IPS-20b (cell line): ENCODE measurements around the gene FAM114A1.

Source experiments
- H3K27ac ChIP-seq: one replicate; pipeline ENCODE4 v1.5.1; 2013; ENCODE audit warnings: low read length
- H3K27me3 ChIP-seq: 2 replicates; pipeline ENCODE4 v1.6.1; 2013; ENCODE audit warnings: mild to moderate bottlenecking, low read length, inconsistent platforms; ENCODE audit not compliant: insufficient read depth
- H3K36me3 ChIP-seq: 2 replicates; pipeline ENCODE4 v1.6.1; 2013; ENCODE audit warnings: low read depth, mild to moderate bottlenecking, inconsistent platforms, low read length, moderate library complexity; ENCODE audit not compliant: insufficient read depth
- H3K4me1 ChIP-seq: 2 replicates; pipeline ENCODE4 v1.6.1; 2013; ENCODE audit warnings: mild to moderate bottlenecking, control low read depth, inconsistent platforms, low read length, moderate library complexity; ENCODE audit not compliant: insufficient read depth
- H3K4me3 ChIP-seq: 2 replicates; pipeline ENCODE4 v1.5.1; 2013; ENCODE audit warnings: mild to moderate bottlenecking, low read length, inconsistent platforms
- H3K9ac ChIP-seq: 2 replicates; pipeline ENCODE4 v1.6.1; 2013; ENCODE audit warnings: low read depth, mild to moderate bottlenecking, inconsistent platforms, low read length, moderate library complexity
- H3K9me3 ChIP-seq: 2 replicates; pipeline ENCODE4 v1.6.1; 2013; ENCODE audit warnings: mild to moderate bottlenecking, low read depth, low read length, inconsistent platforms; ENCODE audit not compliant: insufficient read depth

Gene FAM114A1

DNA sequence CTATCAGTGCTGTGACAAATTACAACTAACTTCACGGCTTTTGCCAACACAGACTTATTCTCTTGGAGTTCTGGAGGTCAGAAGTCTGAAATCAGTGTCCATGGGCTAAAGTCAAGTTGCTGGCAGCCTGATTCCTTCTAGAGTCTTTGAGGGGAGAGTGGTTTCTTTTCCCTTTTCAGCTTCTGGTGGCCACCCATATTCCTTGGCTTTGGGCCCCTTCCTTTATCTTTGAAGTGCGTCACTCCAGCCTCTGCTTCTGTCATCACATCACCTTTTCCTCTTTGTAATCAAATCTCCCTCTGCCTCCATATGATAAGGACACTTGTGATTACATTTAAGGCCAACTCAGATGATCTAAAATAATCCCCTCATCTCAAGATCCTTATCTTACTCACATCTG lies 9.0 kb downstream of the FAM114A1 start:
- Histone ChIP-seq H3K27ac (no peak overlapping the region), H3K4me3 (no peak overlapping the region), H3K4me1 (no peaks in the 10 kb centered on the region), H3K9ac (no peak overlapping the region), H3K9me3 (no peaks in the 10 kb centered on the region), H3K27me3 (no peaks in the 10 kb centered on the region), H3K36me3 (no peaks in the 10 kb centered on the region)

DNA sequence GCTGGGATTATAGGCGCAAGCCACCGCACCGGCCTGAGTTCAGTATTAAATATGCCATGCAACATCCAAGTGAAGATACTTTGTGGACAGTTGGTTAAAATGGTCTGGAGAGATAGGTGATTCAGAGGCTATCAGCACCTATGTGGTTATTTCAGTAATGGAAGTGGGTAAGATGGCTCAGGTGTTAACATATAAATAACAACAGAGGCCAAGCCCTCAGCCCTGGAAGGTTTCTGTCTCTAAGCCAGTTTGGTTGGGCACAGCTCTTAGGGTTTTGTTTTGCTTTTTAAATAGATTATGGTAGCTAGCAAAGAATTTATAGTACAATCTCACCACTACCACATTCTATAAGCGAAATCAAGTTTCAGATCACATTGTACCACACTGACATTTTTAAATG lies 16.6 kb downstream of the FAM114A1 start:
- Histone ChIP-seq H3K27me3 (no peaks in the 10 kb centered on the region), H3K27ac (no peak overlapping the region), H3K36me3 (no peaks in the 10 kb centered on the region), H3K4me1 (peaks cover 6% of the 10 kb centered on the region), H3K9me3 (no peaks in the 10 kb centered on the region), H3K9ac (no peak overlapping the region), H3K4me3 (no peak overlapping the region)

DNA sequence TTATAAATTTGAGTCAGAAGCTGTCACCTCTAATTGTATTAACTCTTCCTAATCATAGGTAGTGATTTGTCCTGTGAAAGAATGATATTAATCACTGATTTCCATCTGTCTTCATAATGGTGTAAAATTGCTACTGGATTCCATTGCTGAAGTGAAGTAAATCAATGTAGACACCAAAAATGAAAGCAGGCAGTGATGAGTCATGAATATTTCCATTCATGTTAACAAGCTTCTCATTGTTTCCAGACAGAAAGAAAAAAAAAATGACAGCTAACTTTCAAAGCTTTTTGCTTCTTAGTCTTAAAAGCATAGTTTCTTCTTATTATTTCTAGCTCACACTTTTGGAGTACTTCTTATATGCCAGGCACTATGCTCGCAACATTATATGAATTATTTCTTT lies 21.5 kb downstream of the FAM114A1 start:
- no peak overlapping the region for H3K4me3 ChIP-seq

GRCh38 chr4:38891051-38891983 lies 23.7 kb downstream of the FAM114A1 start:
- Histone ChIP-seq H3K4me1 (peaks cover 6% of the 10 kb centered on the region), H3K9ac (no peak overlapping the region), H3K9me3 (no peaks in the 10 kb centered on the region), H3K4me3 (no peak overlapping the region), H3K27me3 (no peaks in the 10 kb centered on the region), H3K36me3 (no peaks in the 10 kb centered on the region), H3K27ac (no peak overlapping the region)

More for the DNA sequence above, 21.5 kb downstream of the FAM114A1 start:
- Histone ChIP-seq H3K9ac (no peak overlapping the region), H3K9me3 (no peaks in the 10 kb centered on the region), H3K27me3 (no peaks in the 10 kb centered on the region), H3K27ac (no peak overlapping the region), H3K4me1 (peaks cover 6% of the 10 kb centered on the region), H3K36me3 (no peaks in the 10 kb centered on the region)

GRCh38 chr4:38894322-38894982 lies 26.8 kb downstream of the FAM114A1 start:
- H3K4me3 ChIP-seq = no peak overlapping the region
- H3K9me3 ChIP-seq = no peaks in the 10 kb centered on the region
- H3K9ac ChIP-seq = no peak overlapping the region
- H3K4me1 ChIP-seq = no peaks in the 10 kb centered on the region
- no peaks in the 10 kb centered on the region for H3K36me3 ChIP-seq
- no peak overlapping the region for H3K27ac ChIP-seq
- no peaks in the 10 kb centered on the region for H3K27me3 ChIP-seq

GRCh38 chr4:38896940-38897339 lies 29.3 kb downstream of the FAM114A1 start:
- no peak overlapping the region for H3K27ac ChIP-seq
- H3K9ac ChIP-seq = no peak overlapping the region
- no peaks in the 10 kb centered on the region for H3K36me3 ChIP-seq
- H3K4me3 ChIP-seq = no peak overlapping the region
- H3K9me3 ChIP-seq = no peaks in the 10 kb centered on the region
- H3K4me1 ChIP-seq = no peaks in the 10 kb centered on the region
- H3K27me3 ChIP-seq = no peaks in the 10 kb centered on the region

DNA sequence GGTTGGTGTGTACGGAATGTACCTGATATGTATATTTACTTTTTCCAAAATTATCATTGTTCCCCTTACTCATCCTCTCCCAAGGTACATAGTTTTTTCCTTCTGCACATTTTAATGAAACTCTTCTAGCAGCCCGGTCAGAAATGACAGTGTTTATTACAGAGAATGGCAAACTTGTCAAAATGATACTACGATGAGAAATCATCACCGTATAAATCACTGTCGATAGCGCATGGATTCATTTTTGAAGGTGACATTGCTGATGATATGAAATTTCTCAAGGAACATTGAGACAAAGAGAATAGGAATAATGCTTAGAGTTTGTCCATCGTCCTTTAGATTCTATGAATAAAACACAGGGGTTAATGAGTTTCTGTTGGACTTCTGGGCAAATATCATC lies 30.6 kb downstream of the FAM114A1 start:
- Histone ChIP-seq H3K27ac (no peak overlapping the region), H3K9ac (no peak overlapping the region), H3K27me3 (no peaks in the 10 kb centered on the region), H3K36me3 (no peaks in the 10 kb centered on the region), H3K9me3 (no peaks in the 10 kb centered on the region), H3K4me3 (no peak overlapping the region), H3K4me1 (no peaks in the 10 kb centered on the region)

DNA sequence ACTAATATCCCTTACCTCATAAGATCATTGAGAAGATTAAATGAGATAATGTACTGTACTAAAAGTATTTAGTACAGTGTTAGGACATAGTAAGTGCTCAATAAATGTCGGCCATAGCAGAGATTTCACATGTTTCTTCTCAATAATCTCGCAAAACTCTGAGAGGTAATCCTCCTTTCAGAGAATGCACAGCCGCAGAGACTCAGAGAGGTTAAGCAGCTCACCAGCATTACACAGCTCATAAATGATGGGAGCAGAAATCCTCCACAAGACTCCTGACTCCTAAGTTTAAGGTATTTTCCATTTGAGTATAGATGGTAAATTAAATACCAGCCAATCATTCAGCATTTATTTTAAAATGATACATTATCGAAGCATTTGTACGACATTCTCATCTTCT lies 34.6 kb downstream of the FAM114A1 start:
- Histone ChIP-seq H3K4me1 (no peaks in the 10 kb centered on the region), H3K9me3 (no peaks in the 10 kb centered on the region), H3K4me3 (no peak overlapping the region), H3K27me3 (no peaks in the 10 kb centered on the region), H3K9ac (no peak overlapping the region), H3K27ac (no peak overlapping the region), H3K36me3 (no peaks in the 10 kb centered on the region)

GRCh38 chr4:38902695-38903094 lies 35.1 kb downstream of the FAM114A1 start:
- no peaks in the 10 kb centered on the region for H3K9me3 ChIP-seq
- H3K9ac ChIP-seq = no peak overlapping the region
- no peaks in the 10 kb centered on the region for H3K4me1 ChIP-seq
- H3K4me3 ChIP-seq = no peak overlapping the region
- no peaks in the 10 kb centered on the region for H3K27me3 ChIP-seq
- no peaks in the 10 kb centered on the region for H3K36me3 ChIP-seq
- H3K27ac ChIP-seq = no peak overlapping the region

DNA sequence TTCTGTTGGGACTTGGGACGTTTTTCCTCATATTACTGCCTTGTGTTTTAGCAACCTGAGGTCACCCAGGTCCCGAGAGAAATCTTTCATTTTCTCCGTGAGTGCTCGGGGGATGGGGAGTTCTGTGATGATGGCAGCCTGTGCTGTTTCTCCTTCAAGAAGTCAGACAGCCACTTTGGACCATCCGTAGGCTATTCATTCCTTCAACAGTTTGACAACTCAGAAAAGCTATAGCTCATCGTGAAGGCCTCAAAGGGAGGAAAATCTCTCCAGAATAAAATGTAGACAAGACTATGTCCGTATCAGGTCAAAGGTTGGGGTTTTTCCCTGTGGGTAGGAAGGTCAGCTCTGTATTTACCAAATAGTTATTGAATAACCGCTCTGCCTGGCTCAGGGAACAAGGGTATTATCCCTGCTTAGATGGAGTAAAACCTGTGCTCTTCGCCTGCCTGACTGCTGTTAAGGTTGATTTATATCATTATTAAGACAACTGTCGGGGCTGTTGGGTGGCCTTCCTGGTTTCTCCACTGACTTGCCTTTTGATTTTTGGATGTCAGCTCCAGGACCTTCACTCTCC lies 36.6 kb downstream of the FAM114A1 start:
- 0 out of 2 replicates have a peak, but pooled peaks cover 5% of the 10 kb centered on the region for H3K36me3 ChIP-seq
- H3K9me3 ChIP-seq = no peaks in the 10 kb centered on the region
- no peak overlapping the region for H3K27ac ChIP-seq

GRCh38 chr4:38904682-38905081 lies 37.1 kb downstream of the FAM114A1 start:
- Histone ChIP-seq H3K4me3 (no peak overlapping the region), H3K27me3 (no peaks in the 10 kb centered on the region), H3K36me3 (0 out of 2 replicates have a peak, but pooled peaks cover 5% of the 10 kb centered on the region), H3K27ac (no peak overlapping the region), H3K9ac (no peak overlapping the region), H3K4me1 (no peaks in the 10 kb centered on the region), H3K9me3 (no peaks in the 10 kb centered on the region)

More for the DNA sequence above, 36.6 kb downstream of the FAM114A1 start:
- no peaks in the 10 kb centered on the region for H3K4me1 ChIP-seq
- no peak overlapping the region for H3K4me3 ChIP-seq
- no peaks in the 10 kb centered on the region for H3K27me3 ChIP-seq
- no peak overlapping the region for H3K9ac ChIP-seq
